Measurements from ENCODE around the gene UHRF2. TPM values are rescaled to one million over a fixed set of nuclear protein-coding genes. Genes with fewer than 3 reads are reported as not detected.

UHRF2 gene
- total RNA-seq, 1 donor from 2014 or later = 61.2 TPM

DNA sequence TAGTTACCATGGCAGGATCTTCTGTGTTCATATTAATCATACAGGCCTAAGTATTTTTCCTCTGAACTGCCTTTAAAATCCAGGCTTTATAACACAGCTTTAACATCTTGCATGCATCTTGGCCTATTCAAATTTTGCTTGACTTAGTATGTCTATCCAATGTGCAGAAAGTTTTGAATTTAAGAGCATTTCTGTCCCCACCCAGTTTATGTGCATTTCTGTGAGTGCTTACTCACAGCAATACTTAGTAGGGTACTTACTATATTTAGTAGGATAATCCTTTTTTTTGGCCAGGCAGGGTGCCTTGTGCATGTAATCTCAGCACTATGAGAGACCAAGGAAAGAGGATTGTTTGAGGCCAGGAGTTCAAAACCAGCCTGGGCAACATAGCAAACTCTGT, 18.0 kb downstream of the UHRF2 start:
- H3K4me1 Mint-ChIP-seq = peaks cover 4% of the 10 kb centered on the region
- H3K27ac Mint-ChIP-seq = peak overlapping the region; percentile 19
- no peaks in the 10 kb centered on the region for H3K9me3 Mint-ChIP-seq

GRCh38 chr9:6433410-6433809, 20.4 kb downstream of the UHRF2 start:
- H3K9me3 Mint-ChIP-seq = no peaks in the 10 kb centered on the region
- H3K36me3 Mint-ChIP-seq = peaks cover 11% of the 10 kb centered on the region
- no peak overlapping the region for H3K4me3 Mint-ChIP-seq
- H3K27me3 Mint-ChIP-seq (ENCODE audit: low read depth) = no peaks in the 10 kb centered on the region
- TF ChIP-seq CTCF (IDR thresholded peaks at IDR 0.05; ENCODE audit: unreplicated experiment) = no peak
- DNase-seq (ENCODE audit: low spot score in 2 of 2, unreplicated experiment in 2 of 2) = no peak
- H3K4me1 Mint-ChIP-seq = peaks cover 6% of the 10 kb centered on the region
- H3K27ac Mint-ChIP-seq = peak overlapping the region; percentile 45

More for the DNA sequence above, 18.0 kb downstream of the UHRF2 start:
- no peak overlapping the region for H3K4me3 Mint-ChIP-seq
- no peak for DNase-seq (ENCODE audit: low spot score in 2 of 2, unreplicated experiment in 2 of 2)
- TF ChIP-seq CTCF (IDR thresholded peaks at IDR 0.05; ENCODE audit: unreplicated experiment) = no peak
- H3K27me3 Mint-ChIP-seq (ENCODE audit: low read depth) = no peaks in the 10 kb centered on the region
- H3K36me3 Mint-ChIP-seq = peaks cover 11% of the 10 kb centered on the region

DNA sequence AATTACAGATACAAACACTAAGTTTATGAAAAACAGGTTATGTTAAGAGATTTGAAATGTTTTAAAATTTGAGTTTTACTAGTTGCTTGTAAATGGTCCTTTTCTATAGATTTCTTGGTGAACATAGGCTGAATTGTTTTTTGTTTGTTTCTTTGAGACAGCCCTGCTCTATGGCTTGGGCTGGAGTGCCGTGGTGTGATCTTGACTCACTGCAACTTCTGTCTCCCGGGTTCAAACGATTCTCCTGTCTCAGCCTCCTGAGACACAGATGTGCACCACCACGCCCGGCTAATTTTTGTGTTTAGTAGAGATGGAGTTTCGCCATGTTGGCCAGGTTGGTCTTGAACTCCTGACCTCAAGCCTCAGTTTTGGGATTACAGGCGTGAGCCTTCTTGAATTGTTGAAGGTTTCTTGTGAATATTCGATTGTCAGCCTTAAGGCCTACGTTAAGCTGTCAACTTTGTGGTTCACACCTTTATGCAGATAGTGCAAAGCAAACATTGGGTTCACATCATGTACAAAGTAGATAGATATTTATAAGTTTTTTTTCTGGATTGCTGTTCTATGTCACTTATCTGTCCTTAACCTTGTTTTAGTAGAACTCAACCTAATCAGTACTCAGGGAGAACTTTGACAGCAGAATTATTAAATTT, 26.2 kb downstream of the UHRF2 start:
- Mint-ChIP-seq H3K9me3 (no peaks in the 10 kb centered on the region), H3K27ac (peak overlapping the region; percentile 45)
- no peak for DNase-seq (ENCODE audit: low spot score in 2 of 2, unreplicated experiment in 2 of 2)

DNA sequence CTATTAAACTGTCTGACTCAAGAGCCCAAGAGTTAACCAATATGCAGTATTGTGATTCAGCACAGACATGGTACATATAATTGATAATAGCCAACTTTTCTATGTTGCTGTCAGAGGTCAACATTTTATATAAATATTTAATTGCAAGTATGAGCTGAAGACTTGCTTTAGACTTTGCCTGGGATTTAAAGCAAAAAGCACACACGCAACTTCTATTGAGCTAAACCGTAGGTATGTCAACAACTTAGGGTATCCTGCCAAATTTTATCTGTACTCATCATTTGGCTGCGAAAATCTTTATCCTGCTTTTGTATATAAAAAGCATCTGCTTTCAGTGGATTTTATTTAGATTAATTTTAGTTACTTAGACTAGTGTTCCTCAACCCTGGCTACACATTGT, 27.4 kb downstream of the UHRF2 start:
- Mint-ChIP-seq H3K4me3 (no peak overlapping the region), H3K4me1 (peaks cover 9% of the 10 kb centered on the region), H3K9me3 (no peaks in the 10 kb centered on the region), H3K27me3 (ENCODE audit: low read depth) (no peaks in the 10 kb centered on the region), H3K36me3 (no peaks in the 10 kb centered on the region), H3K27ac (no peak overlapping the region)
- DNase-seq (ENCODE audit: low spot score in 2 of 2, unreplicated experiment in 2 of 2) = no peak
- TF ChIP-seq CTCF (IDR thresholded peaks at IDR 0.05; ENCODE audit: unreplicated experiment) = no peak

More for the DNA sequence above, 26.2 kb downstream of the UHRF2 start:
- no peak overlapping the region for H3K4me3 Mint-ChIP-seq
- TF ChIP-seq CTCF (IDR thresholded peaks at IDR 0.05; ENCODE audit: unreplicated experiment) = no peak
- H3K4me1 Mint-ChIP-seq = peaks cover 9% of the 10 kb centered on the region
- H3K27me3 Mint-ChIP-seq (ENCODE audit: low read depth) = no peaks in the 10 kb centered on the region
- peaks cover 2% of the 10 kb centered on the region for H3K36me3 Mint-ChIP-seq

- H3K4me1 Mint-ChIP-seq = peaks cover 9% of the 10 kb centered on the region
- DNase-seq (ENCODE audit: low spot score in 2 of 2, unreplicated experiment in 2 of 2) = no peak
- no peak overlapping the region for H3K27ac Mint-ChIP-seq
- no peak for TF ChIP-seq CTCF (IDR thresholded peaks at IDR 0.05; ENCODE audit: unreplicated experiment)
- no peaks in the 10 kb centered on the region for H3K9me3 Mint-ChIP-seq
- no peaks in the 10 kb centered on the region for H3K27me3 Mint-ChIP-seq (ENCODE audit: low read depth)
- H3K4me3 Mint-ChIP-seq = no peak overlapping the region
- peaks cover 3% of the 10 kb centered on the region for H3K36me3 Mint-ChIP-seq
Observed at GRCh38 chr9:6441269-6441668, 28.3 kb downstream of the UHRF2 start.
